Ascending aorta (tissue), 2 donors: ENCODE measurements around the gene REL. TPM values are rescaled to one million over a fixed set of nuclear protein-coding genes. Genes with fewer than 3 reads are reported as not detected.

Experiments
- DNase-seq, 2 donors: peaks; one replicate each; pipeline ENCODE4 v3.0.0-alpha.2; 2019; ENCODE audit warnings: low spot score in 2 of 2
- H3K27ac ChIP-seq, 2 donors: fragments of 200-600 bp; sonication (generic); one replicate each; pipeline ENCODE4 v1.5.1; 2016 to 2017; ENCODE audit warnings: mild to moderate bottlenecking in 1 of 2
- H3K27me3 ChIP-seq: fragments of 200-600 bp; sonication (generic); one replicate; pipeline ENCODE4 v1.5.1; 2017
- H3K36me3 ChIP-seq, 2 donors: fragments of 200-600 bp; sonication (generic); one replicate each; pipeline ENCODE4 v1.5.1; 2016
- H3K4me1 ChIP-seq, 2 donors: fragments of 200-600 bp; sonication (generic); one replicate each; pipeline ENCODE4 v1.5.1; 2016 to 2017; ENCODE audit warnings: mild to moderate bottlenecking in 1 of 2
- H3K4me3 ChIP-seq, 2 donors: fragments of 200-600 bp; sonication (generic); one replicate each; pipeline ENCODE4 v1.5.1; 2016 to 2017; ENCODE audit warnings: mild to moderate bottlenecking in 1 of 2
- H3K9me3 ChIP-seq, 2 donors: fragments of 200-600 bp; sonication (generic); one replicate each; pipeline ENCODE4 v1.5.1; 2016
- CTCF ChIP-seq, 3 experiments: fragments of 200-600 bp in 2 of 3; fragments of 450-650 bp in 1 of 3; sonication (generic) in 2 of 3; IDR thresholded peaks; one replicate each; pipeline ENCODE4 v1.5.1; 2016 to 2019; ENCODE audit warnings: antibody characterized with exemption in 3 of 3, mild to moderate bottlenecking in 1 of 3, moderate library complexity in 1 of 3
- intact Hi-C: fragments of 100-400 bp; cut with DNase I; formaldehyde crosslinking; loops from one replicate; pipeline ENCODE4 v1.15.1; 2023
- total RNA-seq: library from RNA; depleted of rRNA; stranded (reverse); fragments of >200 nt; gene quantifications from one replicate; pipeline ENCODE4 v1.1.0, GENCODE V29; 2016

Gene REL
- total RNA-seq, 1 donor from 2014 or later = 5.3 TPM

GRCh38 chr2:60948926-60949579, 67.7 kb downstream of the REL start:
- Histone ChIP-seq H3K27ac (no peak overlapping the region), H3K27me3 (no peaks in the 10 kb centered on the region), H3K36me3 (peaks cover 5 to 12% of the 10 kb centered on the region in 2 donors), H3K9me3 (no peaks in the 10 kb centered on the region), H3K4me3 (no peak overlapping the region), H3K4me1 (no peaks in the 10 kb centered on the region)
- TF ChIP-seq CTCF (IDR thresholded peaks at IDR 0.05) = no peak
- DNase-seq = no peak
- intact Hi-C loops = no loop called here

- Histone ChIP-seq H3K27me3 (no peaks in the 10 kb centered on the region), H3K4me1 (no peaks in the 10 kb centered on the region), H3K27ac (no peak overlapping the region), H3K36me3 (peaks cover 8 to 12% of the 10 kb centered on the region in 2 donors), H3K4me3 (no peak overlapping the region), H3K9me3 (no peaks in the 10 kb centered on the region)
- no peak for DNase-seq
- no peak for TF ChIP-seq CTCF (IDR thresholded peaks at IDR 0.05)
- intact Hi-C loops = no loop called here
Measured at GRCh38 chr2:60954139-60954538, 72.8 kb downstream of the REL start.

DNA sequence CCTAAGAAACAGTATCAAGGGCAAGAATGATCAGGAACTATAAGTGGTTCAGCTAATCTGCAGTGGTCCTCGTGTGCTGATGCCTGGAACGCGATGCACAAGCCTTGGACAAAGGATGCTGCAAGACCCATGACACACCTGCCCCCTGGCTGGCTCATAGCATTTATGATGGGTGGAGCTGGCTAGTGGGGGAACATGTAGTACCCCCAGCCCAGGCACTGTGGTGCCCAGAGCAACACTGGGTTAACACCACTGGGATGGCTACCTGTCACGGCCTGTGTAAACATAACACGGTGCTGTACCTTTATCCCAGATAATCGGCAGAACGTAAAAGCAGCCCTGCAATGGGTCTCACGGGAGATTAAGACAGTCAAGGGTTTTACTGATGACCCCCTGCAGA, 75.8 kb downstream of the REL start:
- intact Hi-C loops = no loop called here
- Histone ChIP-seq H3K27ac (no peak overlapping the region), H3K27me3 (no peaks in the 10 kb centered on the region), H3K9me3 (no peaks in the 10 kb centered on the region), H3K36me3 (peaks cover 11 to 12% of the 10 kb centered on the region in 2 donors), H3K4me1 (no peaks in the 10 kb centered on the region), H3K4me3 (no peak overlapping the region)
- no peak for TF ChIP-seq CTCF (IDR thresholded peaks at IDR 0.05)
- no peak for DNase-seq

- no peaks in the 10 kb centered on the region for H3K27me3 ChIP-seq
- H3K27ac ChIP-seq = no peak overlapping the region
- H3K4me3 ChIP-seq = no peak overlapping the region
- TF ChIP-seq CTCF (IDR thresholded peaks at IDR 0.05) = no peak
- no peaks in the 10 kb centered on the region for H3K4me1 ChIP-seq
- H3K9me3 ChIP-seq = no peaks in the 10 kb centered on the region
- H3K36me3 ChIP-seq = peaks cover 10 to 11% of the 10 kb centered on the region in 2 donors
- intact Hi-C loops = no loop called here
- DNase-seq = no peak
Measured at GRCh38 chr2:60957643-60958042, 76.3 kb downstream of the REL start.

- Histone ChIP-seq H3K4me1 (no peaks in the 10 kb centered on the region), H3K36me3 (peaks cover 7 to 11% of the 10 kb centered on the region in 2 donors), H3K27ac (no peak overlapping the region), H3K4me3 (no peak overlapping the region), H3K9me3 (no peaks in the 10 kb centered on the region), H3K27me3 (no peaks in the 10 kb centered on the region)
- no peak for DNase-seq
- intact Hi-C loops = no loop called here
- TF ChIP-seq CTCF (IDR thresholded peaks at IDR 0.05) = no peak
Measured at GRCh38 chr2:60958361-60958760, 77.0 kb downstream of the REL start.

- no peak overlapping the region for H3K27ac ChIP-seq
- intact Hi-C loops = no loop called here
- peaks cover 3 to 9% of the 10 kb centered on the region in 2 donors for H3K36me3 ChIP-seq
- TF ChIP-seq CTCF (IDR thresholded peaks at IDR 0.05) = no peak
- no peaks in the 10 kb centered on the region for H3K4me1 ChIP-seq
- no peaks in the 10 kb centered on the region for H3K9me3 ChIP-seq
- DNase-seq = no peak
- no peaks in the 10 kb centered on the region for H3K27me3 ChIP-seq
- H3K4me3 ChIP-seq = no peak overlapping the region
Measured at GRCh38 chr2:60958800-60959199, 77.4 kb downstream of the REL start.
